Measurements from ENCODE around the gene FLACC1. TPM values are rescaled to one million over a fixed set of nuclear protein-coding genes. Genes with fewer than 3 reads are reported as not detected.

Gene FLACC1
- total and polyA plus RNA-seq, 2 of the 8 experiments (the other 6 are each of a cell fraction or from before 2014, with no cell fraction given) = 0.58 TPM; not detected in 1

- Histone ChIP-seq H2BK12ac (ENCODE audit: low read depth, low read length) (no peak overlapping the region), H2AFZ (ENCODE audit: low read length) (no peak overlapping the region), H4K8ac (ENCODE audit: extremely low read depth, insufficient read depth, low read length) (no peak overlapping the region), H3K23me2 (ENCODE audit: low read depth, low read length) (no peaks in the 10 kb centered on the region), H3K14ac (ENCODE audit: insufficient read length) (no peak overlapping the region), H3K36me3 (ENCODE audit: control insufficient read depth in 2 of 4, insufficient read depth in 4 of 4, low read length in 3 of 4) (no peaks in the 10 kb centered on the region), H3K56ac (replicated peaks; ENCODE audit: insufficient read length, low read depth, low read length) (no peak overlapping the region), H4K20me1 (replicated peaks in 1 of 2; ENCODE audit: control insufficient read depth in 1 of 2, insufficient read depth in 2 of 2, low read length in 2 of 2) (no peaks in the 10 kb centered on the region), H3K18ac (ENCODE audit: extremely low read depth, low read length) (no peak overlapping the region), H2BK120ac (replicated peaks; ENCODE audit: low read depth, low read length) (no peak overlapping the region), H2BK20ac (ENCODE audit: low read length) (no peak overlapping the region), H3K23ac (ENCODE audit: insufficient read length) (no peak overlapping the region), H3K4ac (replicated peaks; ENCODE audit: insufficient read length, low read depth, low read length) (no peak overlapping the region), H3K27ac (ENCODE audit: low read depth, low read length) (no peak overlapping the region), H3K9ac (replicated peaks in 1 of 4; ENCODE audit: extremely low read depth in 1 of 4, low read depth in 3 of 4, low read length in 3 of 4) (no peak overlapping the region), H3K79me1 (ENCODE audit: low read depth, low read length) (no peaks in the 10 kb centered on the region), H2BK15ac (ENCODE audit: low read length) (no peak overlapping the region), H4K5ac (ENCODE audit: insufficient read length, low read depth, low read length) (no peak overlapping the region), H3K9me3 (ENCODE audit: insufficient read depth in 2 of 2, low read depth in 1 of 2, low read length in 1 of 2) (peaks cover 1 to 2% of the 10 kb centered on the region in 2 experiments; a peak in 2 of 4 replicates), H2AK5ac (ENCODE audit: low read depth, low read length) (no peak overlapping the region), H3K4me1 (replicated peaks in 1 of 4; ENCODE audit: control insufficient read depth in 3 of 4, insufficient read depth in 4 of 4, low read length in 3 of 4) (no peaks in the 10 kb centered on the region), H4K91ac (replicated peaks; ENCODE audit: insufficient read length, low read length) (no peak overlapping the region), H2BK5ac (ENCODE audit: low read depth, low read length) (no peak overlapping the region), H3K27me3 (replicated peaks in 1 of 4; ENCODE audit: control insufficient read depth in 3 of 4, extremely low read depth in 1 of 4, insufficient read depth in 3 of 4, low read length in 3 of 4) (no peaks in the 10 kb centered on the region), H3K4me2 (ENCODE audit: insufficient read depth in 1 of 2, low read depth in 2 of 2, low read length in 2 of 2) (no peak overlapping the region), H3K79me2 (ENCODE audit: control insufficient read depth in 1 of 2, insufficient read depth in 2 of 2, low read length in 2 of 2) (no peaks in the 10 kb centered on the region), H3K4me3 (ENCODE audit: extremely low read depth in 1 of 4, insufficient read depth in 2 of 4, low read depth in 3 of 4, low read length in 4 of 4) (no peak overlapping the region)
- ChIA-PET POLR2A (ENCODE audit: partially characterized antibody) (no interaction called here), CTCF (ENCODE audit: partially characterized antibody) (interaction anchor here (0.6 to 1.7 kb wide), 5 partner anchors 9 to 78 kb away, joined by 3 to 7 read pairs (median 3); no protein-coding TSS in a partner anchor)
- DNase-seq (ENCODE audit: low read depth in 1 of 2, low spot score in 2 of 2) (no peak), FAIRE-seq (no peak)
- WGBS, 2 experiments (ENCODE audit: extremely low coverage in 1 of 2, insufficient coverage in 1 of 2, insufficient read length in 1 of 2, insufficient replicate concordance in 2 of 2, low coverage in 1 of 2, low lambda C conversion rate in 2 of 2, missing lambda C conversion rate in 1 of 2) = 88% methylated on average over 1 of the region's 1 CpG; no CpG with 5 or more reads in 1 of the 2 experiments
- TF ChIP-seq SAP30 (IDR thresholded peaks at IDR 0.05; ENCODE audit: insufficient read depth, insufficient replicate concordance, low read length) (no peak), BACH1 (IDR thresholded peaks at IDR 0.05; ENCODE audit: low read length) (no peak), PHF8 (conservative IDR thresholded peaks at IDR 0.05; ENCODE audit: low read depth, low read length) (no peak), EGR1 (IDR thresholded peaks at IDR 0.05; ENCODE audit: borderline replicate concordance, low read depth, low read length) (no peak), MAFK (IDR thresholded peaks at IDR 0.05; ENCODE audit: low read depth, low read length) (no peak), CTCF (IDR thresholded peaks at IDR 0.05; ENCODE audit: control extremely low read depth in 1 of 3, insufficient read depth in 1 of 3, low read depth in 1 of 3, low read length in 3 of 3) (no peak), ASH2L (IDR thresholded peaks at IDR 0.05; ENCODE audit: low read length) (no peak), E2F6 (IDR thresholded peaks at IDR 0.05) (no peak), EP300 (IDR thresholded peaks at IDR 0.05; ENCODE audit: borderline replicate concordance in 1 of 2, low read depth in 2 of 2, low read length in 2 of 2) (no peak), SP4 (IDR thresholded peaks at IDR 0.05; ENCODE audit: low read length) (no peak), TBP (IDR thresholded peaks at IDR 0.05; ENCODE audit: low read depth, low read length) (no peak)
Observed at GRCh38 chr2:201285499-201285898, 71.6 kb downstream of the FLACC1 start.

All from H1 (cell line).